ENCODE data around the gene STUB1.

- TF ChIP-seq CBX5 (IDR thresholded peaks at IDR 0.05; ENCODE audit: low read depth, low read length) (no peak), USF2 (IDR thresholded peaks at IDR 0.05; ENCODE audit: low read length) (no peak), MAX (IDR thresholded peaks at IDR 0.05) (no peak), CTCF (IDR thresholded peaks at IDR 0.05; ENCODE audit: control extremely low read depth in 1 of 3, insufficient read depth in 1 of 3, low read depth in 1 of 3, low read length in 3 of 3) (no peak), POLR2A (IDR thresholded peaks at IDR 0.05; ENCODE audit: control extremely low read depth in 1 of 2, low read depth in 2 of 2, low read length in 2 of 2) (no peak), EGR1 (IDR thresholded peaks at IDR 0.05; ENCODE audit: borderline replicate concordance, low read depth, low read length) (no peak), RAD21 (IDR thresholded peaks at IDR 0.05 in 1 of 2, conservative IDR thresholded peaks at IDR 0.05 in 1 of 2; ENCODE audit: low read depth in 2 of 2, low read length in 2 of 2) (no peak), NANOG (IDR thresholded peaks at IDR 0.05; ENCODE audit: insufficient read depth, low read depth, low read length, poor library complexity, severe bottlenecking) (no peak), SP1 (IDR thresholded peaks at IDR 0.05; ENCODE audit: low read depth, low read length) (no peak), CEBPB (IDR thresholded peaks at IDR 0.05; ENCODE audit: low read depth, low read length) (no peak)
These were observed 42.1 kb upstream of the STUB1 start for GRCh38 chr16:638034-638543.
